OCI-LY1 (cell line): ENCODE data around the gene E2F3.

Experiments used
- H2AFZ ChIP-seq: fragments of 200-600 bp; sonication (generic), shearing (Covaris generic); 2 replicates; pipeline ENCODE4 v1.6.0; 2014; ENCODE audit warnings: antibody characterized with exemption, mild to moderate bottlenecking, low read length
- H3F3A ChIP-seq: fragments of 200-600 bp; sonication (generic), shearing (Covaris generic); 2 replicates; pipeline ENCODE4 v1.6.0; 2014; ENCODE audit warnings: mild to moderate bottlenecking, antibody characterized with exemption, low read length, moderate library complexity; ENCODE audit not compliant: insufficient read depth
- H3K27ac ChIP-seq: fragments of 200-600 bp; sonication (generic); 2 replicates; pipeline ENCODE4 v1.5.1; 2014; ENCODE audit warnings: low read length, mixed run types, mild to moderate bottlenecking, low read depth; ENCODE audit not compliant: poor library complexity, severe bottlenecking
- H3K27me3 ChIP-seq: fragments of 200-600 bp; sonication (generic); 2 replicates; pipeline ENCODE4 v1.6.0; 2014; ENCODE audit warnings: antibody characterized with exemption, mild to moderate bottlenecking, low read length, moderate library complexity; ENCODE audit not compliant: insufficient read depth
- H3K36me3 ChIP-seq: fragments of 200-600 bp; sonication (generic); 2 replicates; pipeline ENCODE4 v1.6.1; 2014; ENCODE audit warnings: mild to moderate bottlenecking, antibody characterized with exemption, low read length, moderate library complexity, mixed read lengths; ENCODE audit not compliant: insufficient read depth
- H3K4me1 ChIP-seq: fragments of 200-600 bp; sonication (generic); 2 replicates; pipeline ENCODE4 v1.5.1; 2014; ENCODE audit warnings: mild to moderate bottlenecking, low read length, moderate library complexity; ENCODE audit not compliant: insufficient read depth, severe bottlenecking
- H3K4me2 ChIP-seq: fragments of 200-600 bp; sonication (generic), shearing (Covaris generic); 2 replicates; pipeline ENCODE4 v1.6.1; 2014; ENCODE audit warnings: low read length
- H3K4me3 ChIP-seq: fragments of 200-600 bp; sonication (generic); 2 replicates; pipeline ENCODE4 v1.5.1; 2014; ENCODE audit warnings: low read length, low read depth, mild to moderate bottlenecking, mixed read lengths; ENCODE audit not compliant: poor library complexity, severe bottlenecking
- H3K79me2 ChIP-seq: fragments of 200-600 bp; shearing (Covaris generic); 2 replicates; pipeline ENCODE4 v1.6.1; 2016; ENCODE audit warnings: mixed run types, low read length, mixed read lengths; ENCODE audit not compliant: insufficient read depth
- H3K9ac ChIP-seq: fragments of 200-600 bp; sonication (generic), shearing (Covaris generic); 2 replicates; pipeline ENCODE4 v1.6.1; 2014; ENCODE audit warnings: mild to moderate bottlenecking, low read length, mixed read lengths
- H3K9me2 ChIP-seq: fragments of 200-600 bp; sonication (generic), shearing (Covaris generic); 2 replicates; pipeline ENCODE4 v1.6.1; 2014; ENCODE audit warnings: low read depth, mild to moderate bottlenecking, low read length, mixed read lengths
- H3K9me3 ChIP-seq: fragments of 200-600 bp; shearing (Covaris generic); 2 replicates; pipeline ENCODE4 v1.6.1; 2014; ENCODE audit warnings: low read length, mixed read lengths
- H4K20me1 ChIP-seq: fragments of 200-600 bp; sonication (generic), shearing (Covaris generic); 2 replicates; pipeline ENCODE4 v1.6.0; 2016; ENCODE audit warnings: mild to moderate bottlenecking, low read length; ENCODE audit not compliant: insufficient read depth
- EZH2 ChIP-seq: fragments of 200-600 bp; sonication (generic), shearing (Covaris generic); IDR thresholded peaks from 2 replicates; pipeline ENCODE4 v1.8.0; 2017; ENCODE audit warnings: borderline replicate concordance, mixed run types, mild to moderate bottlenecking, antibody characterized with exemption, low read length, moderate library complexity, mixed read lengths
- TF ChIP-seq, protein P1 (sequence below): fragments of 200-600 bp; sonication (generic), shearing (Covaris generic); IDR thresholded peaks from 2 replicates; pipeline ENCODE4 v1.5.1; 2017; ENCODE audit warnings: mild to moderate bottlenecking, antibody characterized with exemption, low read length, moderate library complexity, mixed read lengths

Gene E2F3

DNA sequence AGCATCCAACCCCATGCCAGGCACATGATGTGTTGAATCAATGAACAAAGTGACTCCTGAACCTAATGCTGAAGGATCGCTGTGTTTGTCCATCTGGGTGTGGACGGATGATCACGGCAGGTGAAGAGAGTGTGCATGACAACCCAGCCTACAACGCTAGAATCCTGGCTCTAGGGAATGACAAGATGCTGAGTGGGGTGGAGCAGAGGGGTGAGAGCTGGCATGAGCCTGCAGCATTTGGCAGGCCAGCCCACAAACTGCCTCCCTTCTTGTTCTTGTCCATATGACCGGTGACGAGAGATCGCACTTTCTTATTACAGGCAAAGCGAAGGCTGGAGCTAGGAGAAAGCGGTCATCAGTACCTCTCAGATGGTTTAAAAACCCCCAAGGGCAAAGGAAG is 77.8 kb downstream of the E2F3 start:
- TF ChIP-seq EZH2 = no peak
- TF ChIP-seq, protein P1, sequence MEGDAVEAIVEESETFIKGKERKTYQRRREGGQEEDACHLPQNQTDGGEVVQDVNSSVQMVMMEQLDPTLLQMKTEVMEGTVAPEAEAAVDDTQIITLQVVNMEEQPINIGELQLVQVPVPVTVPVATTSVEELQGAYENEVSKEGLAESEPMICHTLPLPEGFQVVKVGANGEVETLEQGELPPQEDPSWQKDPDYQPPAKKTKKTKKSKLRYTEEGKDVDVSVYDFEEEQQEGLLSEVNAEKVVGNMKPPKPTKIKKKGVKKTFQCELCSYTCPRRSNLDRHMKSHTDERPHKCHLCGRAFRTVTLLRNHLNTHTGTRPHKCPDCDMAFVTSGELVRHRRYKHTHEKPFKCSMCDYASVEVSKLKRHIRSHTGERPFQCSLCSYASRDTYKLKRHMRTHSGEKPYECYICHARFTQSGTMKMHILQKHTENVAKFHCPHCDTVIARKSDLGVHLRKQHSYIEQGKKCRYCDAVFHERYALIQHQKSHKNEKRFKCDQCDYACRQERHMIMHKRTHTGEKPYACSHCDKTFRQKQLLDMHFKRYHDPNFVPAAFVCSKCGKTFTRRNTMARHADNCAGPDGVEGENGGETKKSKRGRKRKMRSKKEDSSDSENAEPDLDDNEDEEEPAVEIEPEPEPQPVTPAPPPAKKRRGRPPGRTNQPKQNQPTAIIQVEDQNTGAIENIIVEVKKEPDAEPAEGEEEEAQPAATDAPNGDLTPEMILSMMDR = no peak
- Histone ChIP-seq H4K20me1 (no peaks in the 10 kb centered on the region), H3K4me1 (no peaks in the 10 kb centered on the region), H3K9me3 (no peaks in the 10 kb centered on the region), H3K27me3 (no peaks in the 10 kb centered on the region), H3K36me3 (peaks cover 53% of the 10 kb centered on the region), H3K9ac (no peak overlapping the region), H3K9me2 (no peaks in the 10 kb centered on the region), H3F3A (no peaks in the 10 kb centered on the region), H3K79me2 (0 out of 2 replicates have a peak, but pooled peaks cover under 1% of the 10 kb centered on the region), H3K4me2 (no peak overlapping the region), H3K4me3 (no peak overlapping the region), H3K27ac (no peak overlapping the region), H2AFZ (no peak overlapping the region)

DNA sequence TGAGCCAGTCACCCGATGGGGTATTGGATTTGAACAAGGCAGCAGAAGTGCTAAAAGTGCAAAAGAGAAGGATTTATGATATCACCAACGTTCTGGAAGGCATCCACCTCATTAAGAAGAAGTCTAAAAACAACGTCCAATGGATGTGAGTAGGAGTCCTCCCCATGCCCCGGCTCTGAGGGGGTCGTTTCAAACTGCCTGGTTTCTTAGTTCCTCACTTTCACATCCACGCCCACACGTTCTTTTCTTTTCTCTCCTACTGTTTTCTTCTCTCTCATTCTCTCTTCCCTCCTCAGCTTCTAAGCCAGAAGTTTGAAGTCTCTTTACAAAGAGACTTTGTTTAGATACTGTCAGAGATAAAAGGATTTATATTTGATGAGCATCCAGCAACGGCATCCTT is 79.6 kb downstream of the E2F3 start:
- Histone ChIP-seq H3K9ac (no peak overlapping the region), H3K4me2 (no peak overlapping the region), H2AFZ (no peak overlapping the region), H3K4me1 (no peaks in the 10 kb centered on the region), H3K9me2 (no peaks in the 10 kb centered on the region), H3K27me3 (no peaks in the 10 kb centered on the region), H3F3A (no peaks in the 10 kb centered on the region), H3K9me3 (no peaks in the 10 kb centered on the region), H4K20me1 (no peaks in the 10 kb centered on the region), H3K27ac (no peak overlapping the region), H3K79me2 (no peaks in the 10 kb centered on the region), H3K36me3 (peaks cover 65% of the 10 kb centered on the region), H3K4me3 (no peak overlapping the region)
- TF ChIP-seq EZH2 = no peak
- TF ChIP-seq, protein P1 = no peak

DNA sequence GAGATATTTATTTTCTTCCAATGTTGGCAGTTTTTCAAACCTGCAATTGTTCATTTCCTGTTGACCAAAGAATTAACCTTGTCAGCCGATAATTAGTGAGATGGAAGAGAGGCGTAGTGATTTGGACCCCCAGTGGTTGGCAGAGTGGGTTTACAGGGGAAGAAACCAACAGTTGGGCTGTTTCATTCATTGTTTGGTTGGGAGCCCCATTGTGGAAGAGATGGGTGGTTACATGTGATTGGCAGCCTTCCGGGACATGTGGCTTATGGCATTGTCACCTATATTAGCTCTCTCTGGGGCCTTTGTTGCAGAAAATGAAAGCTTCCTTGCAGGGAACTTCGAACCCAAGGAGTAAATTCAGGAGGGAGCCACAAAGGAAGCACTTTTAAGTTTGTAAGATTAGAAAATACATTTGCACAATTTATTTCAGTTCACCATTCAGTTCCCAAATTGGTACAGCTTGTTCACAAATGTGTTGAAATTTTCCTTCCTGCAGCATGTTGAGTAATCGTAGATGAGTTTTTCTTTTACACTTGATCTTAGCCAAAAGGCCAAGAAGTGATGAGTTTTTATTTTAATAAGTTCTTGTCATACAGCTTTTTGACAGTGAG is 82.3 kb downstream of the E2F3 start:
- H3K27me3 ChIP-seq = no peaks in the 10 kb centered on the region
- H3K27ac ChIP-seq = no peak overlapping the region
- no peaks in the 10 kb centered on the region for H3F3A ChIP-seq
- no peaks in the 10 kb centered on the region for H4K20me1 ChIP-seq
- no peak overlapping the region for H3K4me3 ChIP-seq
- H3K9me2 ChIP-seq = no peaks in the 10 kb centered on the region
- TF ChIP-seq, protein P1 = no peak
- no peak overlapping the region for H3K9ac ChIP-seq
- H3K9me3 ChIP-seq = no peaks in the 10 kb centered on the region
- no peaks in the 10 kb centered on the region for H3K79me2 ChIP-seq
- no peak overlapping the region for H3K4me2 ChIP-seq
- H3K36me3 ChIP-seq = peaks cover 92% of the 10 kb centered on the region
- H2AFZ ChIP-seq = no peak overlapping the region
- no peaks in the 10 kb centered on the region for H3K4me1 ChIP-seq
